HUES6 (cell line): ENCODE results near the gene ITGB7.

Source experiments
- H3K27ac ChIP-seq: 2 replicates; pipeline ENCODE4 v1.7.0; 2013; ENCODE audit warnings: low read depth, mild to moderate bottlenecking, low read length, inconsistent platforms
- H3K27me3 ChIP-seq: 2 replicates; pipeline ENCODE4 v1.6.1; 2013; ENCODE audit warnings: low read length; ENCODE audit not compliant: control insufficient read depth, insufficient read depth
- H3K36me3 ChIP-seq: 2 replicates; pipeline ENCODE4 v1.6.1; 2013; ENCODE audit warnings: low read length; ENCODE audit not compliant: control insufficient read depth, insufficient read depth
- H3K4me1 ChIP-seq: 2 replicates; pipeline ENCODE4 v1.6.1; 2013; ENCODE audit warnings: low read length; ENCODE audit not compliant: control insufficient read depth, insufficient read depth
- H3K4me3 ChIP-seq: 2 replicates; pipeline ENCODE4 v1.5.1; 2013; ENCODE audit warnings: low read depth, low read length
- H3K9ac ChIP-seq: one replicate; pipeline ENCODE4 v1.6.1; 2013; ENCODE audit warnings: mild to moderate bottlenecking, low read length
- H3K9me3 ChIP-seq: 2 replicates; pipeline ENCODE4 v1.6.1; 2013; ENCODE audit warnings: low read depth, low read length; ENCODE audit not compliant: control insufficient read depth, insufficient read depth

Gene ITGB7

DNA sequence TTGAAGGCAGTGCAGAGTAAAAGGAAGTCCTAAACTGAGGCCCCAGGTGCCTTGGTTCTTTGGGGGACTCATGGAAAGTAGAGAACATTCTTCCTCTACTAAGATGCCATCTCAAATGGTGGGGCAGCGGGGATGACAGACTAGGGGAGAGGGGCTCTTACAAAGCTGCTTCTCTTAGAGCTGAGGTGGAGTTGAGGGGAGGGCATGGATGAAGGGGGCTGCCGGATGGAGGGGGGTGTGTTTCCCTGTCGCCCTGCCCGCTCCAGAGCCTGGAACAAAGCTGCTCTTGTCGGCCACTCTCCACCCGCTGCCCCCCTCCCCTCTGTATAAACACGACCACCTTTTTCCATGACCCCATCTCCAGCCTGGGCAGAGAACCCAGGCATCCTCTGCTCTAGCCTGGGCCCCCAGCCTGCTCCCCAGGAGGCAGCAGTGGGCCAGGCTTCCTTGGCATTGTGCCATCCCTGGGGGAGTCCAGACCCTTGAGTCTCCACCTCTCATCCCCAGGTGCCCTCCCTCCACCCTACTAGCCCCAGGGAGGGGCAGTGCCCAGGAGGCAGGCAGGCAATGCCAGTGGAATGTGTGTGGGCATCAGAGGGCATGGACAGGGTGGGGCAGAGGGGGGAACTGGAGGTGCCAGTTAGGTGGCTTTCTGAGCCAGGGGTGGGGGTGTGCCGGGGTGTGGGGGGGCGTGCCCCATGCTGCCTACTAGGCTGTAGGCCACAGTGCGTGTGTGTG lies 23.2 kb upstream of the ITGB7 start:
- Histone ChIP-seq H3K4me1 (peaks cover 48% of the 10 kb centered on the region), H3K9ac (no peak overlapping the region), H3K36me3 (no peaks in the 10 kb centered on the region; the same call in 1 of the 2 replicates), H3K9me3 (no peaks in the 10 kb centered on the region), H3K27ac (no peak overlapping the region), H3K27me3 (0 out of 2 replicates have a peak, but pooled peaks cover 4% of the 10 kb centered on the region), H3K4me3 (peak overlapping the region; percentile 75; the same call in 1 of the 2 replicates)

DNA sequence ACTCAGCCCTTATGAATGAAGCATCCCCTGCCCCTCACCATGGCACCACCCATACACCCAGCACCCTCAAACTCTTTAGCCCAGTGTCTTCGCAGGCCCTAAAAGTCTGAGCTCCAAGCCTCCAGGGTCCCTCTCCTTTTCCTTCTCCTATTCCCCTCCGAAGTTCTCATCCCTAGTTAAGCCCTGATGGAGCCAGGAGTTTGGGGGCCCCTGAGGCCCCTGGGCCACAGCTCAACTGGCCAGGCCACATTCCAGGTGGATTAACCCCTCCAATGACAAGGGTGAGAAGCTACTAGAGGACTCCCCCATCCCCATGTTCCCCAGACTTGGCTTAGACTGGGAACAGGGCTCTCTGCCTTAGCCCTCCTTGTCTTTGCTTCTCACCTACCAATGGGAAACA lies 22.4 kb upstream of the ITGB7 start:
- 0 out of 2 replicates have a peak, but pooled peaks cover 4% of the 10 kb centered on the region for H3K27me3 ChIP-seq

DNA sequence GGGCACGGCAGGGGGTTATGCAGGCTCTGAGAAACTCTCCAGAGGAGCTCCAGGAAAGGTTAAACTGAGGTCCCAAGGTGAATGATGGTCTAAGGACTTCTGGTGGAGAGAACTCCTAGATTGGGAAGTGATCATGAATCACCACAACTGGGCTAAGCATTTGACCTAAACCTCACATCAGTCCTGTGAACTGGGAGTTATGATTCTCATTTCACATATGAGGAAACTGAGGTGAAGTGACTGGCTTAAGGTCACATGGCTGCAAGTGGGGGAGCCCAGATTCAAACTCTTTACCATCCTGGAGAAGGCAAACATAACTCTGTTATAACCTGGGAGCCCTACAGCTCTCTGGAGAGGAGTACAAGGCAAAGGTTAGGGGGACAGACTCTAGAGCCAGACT lies 20.8 kb upstream of the ITGB7 start:
- Histone ChIP-seq H3K36me3 (no peaks in the 10 kb centered on the region; the same call in 1 of the 2 replicates), H3K9me3 (no peaks in the 10 kb centered on the region), H3K27ac (no peak overlapping the region), H3K27me3 (0 out of 2 replicates have a peak, but pooled peaks cover 5% of the 10 kb centered on the region), H3K4me3 (no peak overlapping the region), H3K4me1 (peaks cover 47% of the 10 kb centered on the region), H3K9ac (no peak overlapping the region)

More for the DNA sequence above, 22.4 kb upstream of the ITGB7 start:
- Histone ChIP-seq H3K4me3 (no peak overlapping the region), H3K36me3 (no peaks in the 10 kb centered on the region; the same call in 1 of the 2 replicates), H3K9ac (no peak overlapping the region), H3K9me3 (no peaks in the 10 kb centered on the region), H3K27ac (no peak overlapping the region), H3K4me1 (peaks cover 47% of the 10 kb centered on the region)

DNA sequence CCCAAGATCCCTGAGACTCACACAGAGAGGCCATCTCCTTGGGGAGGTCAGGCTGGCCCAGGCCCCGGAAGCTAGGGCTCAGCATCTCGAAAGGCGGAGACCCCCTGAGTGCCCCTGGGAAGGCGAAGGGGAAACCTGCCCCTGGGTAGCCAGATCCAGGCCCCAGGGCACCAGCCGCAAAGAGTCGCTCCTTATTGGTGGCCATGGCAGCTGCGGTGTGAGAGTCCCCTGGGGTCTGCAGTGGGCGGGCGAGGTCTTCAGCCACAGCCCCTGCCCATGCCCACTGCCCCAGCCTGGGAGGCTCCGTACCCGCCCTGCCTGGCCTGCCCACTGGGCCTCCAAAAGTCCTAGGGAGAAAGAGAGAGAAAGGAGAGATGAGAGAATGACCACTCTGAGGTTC lies 20.3 kb upstream of the ITGB7 start:
- no peak overlapping the region for H3K9ac ChIP-seq
- H3K4me3 ChIP-seq = no peak overlapping the region
- H3K36me3 ChIP-seq = no peaks in the 10 kb centered on the region; the same call in 1 of the 2 replicates
- 0 out of 2 replicates have a peak, but pooled peaks cover 6% of the 10 kb centered on the region for H3K27me3 ChIP-seq
- H3K4me1 ChIP-seq = peaks cover 48% of the 10 kb centered on the region
- H3K9me3 ChIP-seq = no peaks in the 10 kb centered on the region
- H3K27ac ChIP-seq = no peak overlapping the region

DNA sequence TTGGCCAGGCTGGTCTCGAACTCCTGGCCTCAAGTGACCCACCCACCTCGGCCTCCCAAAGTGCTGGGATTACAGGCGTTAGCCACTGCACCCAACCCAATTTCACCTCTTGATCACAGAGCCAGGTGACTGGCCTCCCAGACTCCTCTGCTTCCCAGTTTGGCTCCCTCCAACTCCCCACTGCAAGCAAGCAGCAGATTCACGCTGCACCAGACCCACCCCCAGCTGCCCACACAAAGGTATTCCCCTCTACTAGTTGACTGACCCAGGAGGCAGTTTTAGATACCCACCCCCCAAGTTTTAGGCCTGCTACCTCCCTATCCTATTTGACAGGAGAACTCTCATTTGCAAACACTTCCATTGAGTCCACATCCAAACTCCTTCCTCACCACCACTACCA lies 19.8 kb upstream of the ITGB7 start:
- H3K36me3 ChIP-seq = no peaks in the 10 kb centered on the region; the same call in 1 of the 2 replicates
- no peak overlapping the region for H3K27ac ChIP-seq
- H3K9ac ChIP-seq = no peak overlapping the region
- peaks cover 53% of the 10 kb centered on the region for H3K4me1 ChIP-seq
- no peak overlapping the region for H3K4me3 ChIP-seq
- 0 out of 2 replicates have a peak, but pooled peaks cover 6% of the 10 kb centered on the region for H3K27me3 ChIP-seq
- no peaks in the 10 kb centered on the region for H3K9me3 ChIP-seq

DNA sequence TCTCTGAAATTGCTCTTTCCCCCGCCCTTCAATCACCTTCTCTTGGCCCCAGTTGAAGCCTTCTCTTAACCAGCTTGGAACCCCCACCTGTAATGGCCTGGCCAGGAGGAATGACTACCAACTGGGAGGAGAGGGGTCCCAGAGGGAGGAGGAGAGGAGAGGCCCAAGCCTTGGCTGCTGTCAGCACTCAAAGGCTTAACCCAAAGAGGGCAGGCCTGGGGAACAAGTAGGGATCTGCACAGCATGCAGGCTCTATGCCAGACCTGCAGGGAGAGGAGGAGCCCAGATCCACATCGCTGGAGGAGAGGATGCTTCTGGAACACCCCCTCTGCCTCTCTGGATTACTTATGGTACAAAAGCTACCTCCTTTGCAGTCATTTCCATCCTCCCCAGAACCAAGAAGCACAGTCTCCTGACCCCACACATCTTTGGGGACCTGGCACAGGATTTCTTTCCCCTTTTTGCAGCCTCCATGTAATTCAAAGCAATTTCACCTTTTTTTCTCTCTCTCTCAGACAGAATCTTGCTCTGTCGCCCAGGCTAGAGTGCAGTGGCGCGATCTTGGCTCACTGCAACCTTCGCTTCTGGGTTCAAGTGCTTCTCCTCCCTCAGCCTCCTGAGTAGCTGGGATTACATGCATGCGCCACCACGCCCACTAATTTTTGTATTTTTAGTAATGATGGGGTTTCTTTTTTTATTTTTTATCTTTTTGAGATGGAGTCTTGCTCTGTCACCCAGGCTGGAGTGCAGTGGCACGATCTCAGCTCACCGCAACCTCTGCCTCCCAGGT lies 18.8 kb upstream of the ITGB7 start:
- H3K36me3 ChIP-seq = no peaks in the 10 kb centered on the region; the same call in 1 of the 2 replicates
- H3K4me3 ChIP-seq = no peak overlapping the region
- H3K9ac ChIP-seq = no peak overlapping the region
- no peaks in the 10 kb centered on the region for H3K9me3 ChIP-seq
- peaks cover 45% of the 10 kb centered on the region for H3K4me1 ChIP-seq
- H3K27me3 ChIP-seq = 0 out of 2 replicates have a peak, but pooled peaks cover 2% of the 10 kb centered on the region
- H3K27ac ChIP-seq = no peak overlapping the region

DNA sequence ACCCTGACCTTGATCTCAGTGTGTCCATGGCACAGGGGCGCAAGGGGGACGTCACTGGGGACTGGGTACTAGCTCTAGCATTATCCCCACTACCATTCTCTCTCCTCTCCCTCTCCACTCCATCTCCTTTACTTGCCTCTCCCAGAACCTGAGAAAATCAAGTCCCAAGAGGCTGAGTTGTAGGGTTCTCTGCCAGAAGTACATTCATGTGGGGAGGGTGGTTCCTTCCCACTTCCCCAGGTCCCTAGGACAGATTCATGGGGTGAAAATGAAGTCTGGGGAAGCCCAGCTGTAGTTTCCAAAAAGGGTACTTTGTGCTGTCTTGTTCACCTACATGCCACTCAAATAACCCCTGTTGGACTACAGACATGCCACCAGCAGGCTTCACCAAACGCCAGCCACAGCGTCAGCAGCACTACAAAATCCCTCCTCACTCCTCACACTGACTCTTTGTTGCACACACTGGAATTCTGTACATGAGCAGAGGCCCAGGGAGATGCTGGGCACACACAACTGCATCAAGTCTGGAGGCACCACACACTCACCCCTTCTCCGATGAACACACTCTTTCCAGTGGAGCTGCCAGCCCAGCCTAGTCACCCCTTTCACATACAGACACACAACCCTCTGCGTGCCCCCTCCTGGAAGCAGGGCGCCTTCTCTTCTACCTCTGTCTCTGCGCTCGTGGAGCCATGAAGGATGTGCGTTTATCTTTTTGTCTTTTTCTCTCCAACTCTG lies 18.0 kb upstream of the ITGB7 start:
- Histone ChIP-seq H3K36me3 (no peaks in the 10 kb centered on the region; the same call in 1 of the 2 replicates), H3K4me3 (no peak overlapping the region), H3K27ac (no peak overlapping the region), H3K27me3 (0 out of 2 replicates have a peak, but pooled peaks cover 2% of the 10 kb centered on the region), H3K4me1 (peaks cover 43% of the 10 kb centered on the region), H3K9ac (no peak overlapping the region), H3K9me3 (no peaks in the 10 kb centered on the region)

DNA sequence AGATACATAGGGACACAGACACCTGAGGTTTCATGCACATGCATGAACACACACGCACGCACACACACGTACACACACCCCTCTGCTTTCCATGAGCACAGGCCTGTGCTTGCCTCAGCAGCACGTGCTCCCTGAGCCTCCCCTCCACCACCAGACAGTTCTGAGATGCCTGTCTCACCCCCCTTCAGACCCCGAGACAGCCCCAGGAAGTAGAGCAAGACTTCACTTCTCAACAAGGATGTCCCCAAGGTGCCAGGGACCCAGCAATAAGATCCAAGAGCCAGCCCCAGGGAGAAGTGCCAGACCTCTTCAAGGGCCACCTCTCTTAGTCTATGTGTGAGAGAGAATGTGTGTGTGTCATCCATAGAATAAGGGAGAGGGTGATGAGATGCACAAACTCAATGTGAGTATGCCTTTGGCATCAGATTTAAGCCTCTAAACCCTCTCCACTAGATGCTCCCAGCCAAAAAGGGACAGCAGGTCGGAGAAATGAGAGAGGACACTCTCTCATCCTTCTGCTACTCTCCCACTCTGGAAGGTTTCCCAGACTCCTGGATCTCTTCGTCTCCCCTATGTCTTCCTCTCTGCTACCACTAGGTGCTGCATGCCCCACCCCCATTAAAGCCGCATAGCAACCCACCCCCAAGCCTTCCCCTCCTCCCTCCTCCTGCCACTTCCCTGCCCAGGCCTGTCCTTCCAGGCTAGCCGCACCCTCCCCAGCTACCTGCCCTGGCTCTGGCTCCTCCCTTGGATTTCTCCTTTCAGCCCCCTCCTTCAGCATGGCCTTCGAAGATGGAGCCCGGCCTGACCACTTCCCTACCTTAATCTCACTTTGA lies 17.2 kb upstream of the ITGB7 start:
- no peak overlapping the region for H3K9ac ChIP-seq
- no peak overlapping the region for H3K4me3 ChIP-seq
- H3K27ac ChIP-seq = no peak overlapping the region

DNA sequence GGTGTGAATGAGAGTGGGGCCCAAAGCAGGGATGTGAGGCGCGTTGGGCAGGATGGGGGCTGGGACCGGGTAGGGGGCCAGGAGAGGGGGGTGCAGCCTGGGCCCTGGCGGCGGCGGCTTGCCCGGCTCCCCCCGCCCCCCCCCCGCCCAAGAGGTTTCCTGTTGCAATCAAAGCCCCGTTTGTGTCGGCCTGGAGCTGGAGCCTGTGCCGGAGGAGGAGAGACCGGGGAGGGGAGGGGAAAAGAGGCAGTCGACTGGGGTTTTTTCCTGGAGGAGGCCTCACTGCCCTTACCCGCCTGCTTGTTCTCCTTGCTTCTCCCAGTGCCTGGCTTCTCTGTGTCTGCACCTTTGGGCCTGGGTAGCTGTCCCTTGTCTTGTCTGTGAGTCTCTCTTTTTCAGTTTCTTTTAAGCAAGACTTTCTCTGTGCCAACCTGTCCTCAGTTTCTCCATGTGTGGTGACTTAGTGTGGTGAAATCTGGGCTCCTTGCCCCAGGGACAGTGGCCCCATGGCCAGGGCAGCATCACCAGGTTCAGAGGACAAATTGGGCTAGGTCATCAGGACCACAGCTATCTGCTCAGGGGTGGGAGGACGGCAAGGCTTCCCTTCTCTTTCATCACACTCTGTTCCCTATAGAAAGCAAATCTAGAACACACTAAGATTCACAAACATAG lies 16.5 kb upstream of the ITGB7 start:
- H3K9ac ChIP-seq = no peak overlapping the region

More for the DNA sequence above, 17.2 kb upstream of the ITGB7 start:
- Histone ChIP-seq H3K9me3 (no peaks in the 10 kb centered on the region), H3K36me3 (no peaks in the 10 kb centered on the region; the same call in 1 of the 2 replicates), H3K4me1 (peaks cover 43% of the 10 kb centered on the region), H3K27me3 (peaks cover 7% of the 10 kb centered on the region)

More for the DNA sequence above, 16.5 kb upstream of the ITGB7 start:
- Histone ChIP-seq H3K4me3 (peak overlapping the region; percentile 12; the same call in 1 of the 2 replicates), H3K27me3 (peaks cover 12% of the 10 kb centered on the region), H3K4me1 (peaks cover 47% of the 10 kb centered on the region), H3K27ac (no peak overlapping the region), H3K9me3 (no peaks in the 10 kb centered on the region), H3K36me3 (no peaks in the 10 kb centered on the region; the same call in 1 of the 2 replicates)
